ENCODE results near the gene BMP7. TPM values are rescaled to one million over a fixed set of nuclear protein-coding genes. Genes with fewer than 3 reads are reported as not detected.

BMP7 gene
- total and polyA plus RNA-seq, 2 of the 13 experiments (the other 11 are each of a cell fraction or from before 2014, with no cell fraction given) = not detected

GRCh38 chr20:57118964-57119363, 147.5 kb downstream of the BMP7 start:
- intact Hi-C loops (cut with micrococcal nuclease; ENCODE audit: unreplicated experiment) (no loop called here), in situ Hi-C loops (cut with HindIII; ENCODE audit: extremely low pct_ligation_motif_present, low pct_unique_long_range_greater_than_20kb) (no loop called here)
- ChIA-PET POLR2A (no interaction called here), CTCF (ENCODE audit: low intra/inter-chr PET ratio, low total read pairs) (no interaction called here)
- ATAC-seq = no peak
- no peak for DNase-seq (ENCODE audit: low spot score)
- Histone ChIP-seq H3K4me2 (ENCODE audit: low read depth, low read length) (no peak overlapping the region), H3K4me1 (ENCODE audit: insufficient read depth, low read length) (no peaks in the 10 kb centered on the region), H3K27ac (ENCODE audit: extremely low read length, insufficient read depth, low read length) (no peak overlapping the region), H4K20me1 (ENCODE audit: insufficient read depth, low read length) (no peaks in the 10 kb centered on the region), H3K36me3 (replicated peaks in 1 of 2; ENCODE audit: control insufficient read depth in 1 of 2, insufficient read depth in 2 of 2, low read length in 2 of 2) (no peaks in the 10 kb centered on the region), H2AFZ (ENCODE audit: low read length) (no peak overlapping the region), H3K4me3 (replicated peaks in 1 of 3; ENCODE audit: insufficient read depth in 1 of 3, low read depth in 2 of 3, low read length in 3 of 3) (no peak overlapping the region), H3K27me3 (ENCODE audit: control insufficient read depth in 1 of 2, insufficient read depth in 2 of 2, low read length in 2 of 2) (peaks cover 0 to 11% of the 10 kb centered on the region in 2 experiments; a peak in 1 of 5 replicates), H3K9me3 (ENCODE audit: low read length) (no peaks in the 10 kb centered on the region), H3K79me2 (ENCODE audit: insufficient read depth, low read length) (no peaks in the 10 kb centered on the region), H3K9ac (ENCODE audit: insufficient read depth, low read depth, low read length) (no peak overlapping the region)
- TF ChIP-seq CEBPB (IDR thresholded peaks at IDR 0.05; ENCODE audit: borderline replicate concordance, low read depth, low read length) (0 out of 2 replicates have a peak, but pooled peaks have one; percentile 17), TEAD3 (CRISPR knock-in tag; optimal IDR thresholded peaks at IDR 0.05; ENCODE audit: borderline replicate concordance) (no peak)
- BruUV-seq (replicated peaks) = no TSS peak
- 34% methylated on average over 4 of the region's 4 CpGs for WGBS (ENCODE audit: low lambda C conversion rate)
- FAIRE-seq = no peak

Small RNAs within 50 kb of the gene (small RNA-seq; reads per million reads assigned to genes)
- gene RF00019 (ENCODE audit: insufficient read depth in 2 of 3, insufficient read length in 3 of 3, low read depth in 2 of 3, low replicate concordance in 1 of 3) = 0 reads per million in 3 experiments

Other genes with a start within 250 kb of the BMP7 start
- not detected in 2 replicates for gene SPO11, start 63.2 kb upstream of the BMP7 start, total RNA-seq (2016; rRNA removed; fragmentation: Illumina TruSeq; extraction: Trizol)
- gene SPO11, start 63.2 kb upstream of the BMP7 start, polyA plus RNA-seq (2011; rRNA removed) = not detected in 2 replicates
- gene RAE1, start 84.6 kb upstream of the BMP7 start, total RNA-seq (2016; rRNA removed; fragmentation: Illumina TruSeq; extraction: Trizol) = 72.9 and 84.7 TPM in 2 replicates
- 29.2 and 36.1 TPM in 2 replicates for gene RAE1, start 84.6 kb upstream of the BMP7 start, polyA plus RNA-seq (2011; rRNA removed)
- 29.6 and 34.2 TPM in 2 replicates for gene RBM38, start 124.8 kb upstream of the BMP7 start, total RNA-seq (2016; rRNA removed; fragmentation: Illumina TruSeq; extraction: Trizol)
- 24.2 and 30.0 TPM in 2 replicates for gene RBM38, start 124.8 kb upstream of the BMP7 start, polyA plus RNA-seq (2011; rRNA removed)